Activated CD8-positive, alpha-beta memory T cell treated with anti-CD3 and anti-CD28 coated beads for 48 hours (primary cell): ENCODE results near the gene NOG.

ENCODE experiments used
- DNase-seq, 3 experiments: peaks; one replicate each; pipeline ENCODE4 v3.0.0-alpha.2; 2020; ENCODE audit warnings: low read depth in 2 of 3, low spot score in 2 of 3

NOG gene

DNA sequence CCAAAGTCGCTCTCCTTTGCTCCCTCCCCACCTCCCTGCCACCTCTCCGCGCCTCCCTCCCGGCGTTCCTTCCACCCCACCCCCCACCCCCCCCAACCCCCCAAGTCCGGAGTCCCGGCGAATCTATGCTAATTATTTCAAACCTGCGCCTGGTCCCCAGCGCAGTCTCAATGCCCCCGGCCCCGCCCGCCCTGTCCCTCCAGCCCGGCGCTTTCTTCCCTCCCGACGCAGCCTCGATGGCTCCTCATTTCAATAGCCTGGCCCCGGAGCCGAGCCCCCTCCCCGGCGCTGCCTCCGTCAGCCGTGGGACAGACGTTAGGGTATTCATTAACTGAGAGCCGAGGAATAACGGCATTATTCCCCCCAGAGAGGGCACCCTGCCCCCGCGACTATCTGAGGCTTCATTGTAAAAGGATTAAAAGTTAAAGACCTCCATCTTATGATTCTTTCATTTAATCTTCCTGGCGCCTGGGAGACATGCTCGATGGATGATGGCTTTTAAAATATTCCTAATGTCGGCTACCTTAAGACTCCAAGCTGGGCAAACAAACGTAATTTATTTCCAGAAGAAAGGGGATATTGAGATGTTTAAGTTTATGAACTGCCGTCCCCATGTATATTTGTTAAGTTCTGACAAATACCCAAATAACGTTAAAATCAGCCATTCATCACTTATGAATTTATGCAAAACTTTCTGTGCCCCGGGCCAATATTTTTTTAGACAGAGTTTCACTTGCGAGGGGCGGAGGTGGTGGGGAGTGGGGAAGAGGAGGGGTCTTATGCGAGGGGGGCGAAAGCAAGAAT lies 3.4 kb downstream of the NOG start:
- no peak for DNase-seq

DNA sequence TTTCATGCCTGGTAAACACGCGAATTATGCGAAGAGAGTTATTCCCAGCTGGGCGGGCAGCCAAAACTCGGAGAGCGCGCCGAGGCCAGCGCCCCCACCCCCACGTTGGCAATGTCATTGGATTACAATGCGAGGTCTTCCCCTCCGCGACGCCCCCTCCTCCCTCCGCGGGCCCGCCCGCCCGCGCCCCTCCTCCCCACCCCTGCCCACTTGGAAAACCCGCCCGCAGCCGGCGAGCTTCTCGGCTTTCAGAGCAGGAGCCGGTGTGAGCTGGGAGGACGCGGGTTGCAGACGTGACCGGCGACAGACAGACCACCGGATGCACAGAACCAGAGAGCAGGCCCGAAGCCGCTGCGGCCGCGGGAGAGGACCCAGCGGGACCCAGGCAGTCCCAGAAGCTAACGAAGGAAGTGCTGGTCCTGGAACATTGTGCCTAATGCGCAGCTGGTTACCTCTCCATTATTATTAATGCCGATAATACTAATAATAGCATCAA lies 4.0 kb downstream of the NOG start:
- no peak for DNase-seq

DNA sequence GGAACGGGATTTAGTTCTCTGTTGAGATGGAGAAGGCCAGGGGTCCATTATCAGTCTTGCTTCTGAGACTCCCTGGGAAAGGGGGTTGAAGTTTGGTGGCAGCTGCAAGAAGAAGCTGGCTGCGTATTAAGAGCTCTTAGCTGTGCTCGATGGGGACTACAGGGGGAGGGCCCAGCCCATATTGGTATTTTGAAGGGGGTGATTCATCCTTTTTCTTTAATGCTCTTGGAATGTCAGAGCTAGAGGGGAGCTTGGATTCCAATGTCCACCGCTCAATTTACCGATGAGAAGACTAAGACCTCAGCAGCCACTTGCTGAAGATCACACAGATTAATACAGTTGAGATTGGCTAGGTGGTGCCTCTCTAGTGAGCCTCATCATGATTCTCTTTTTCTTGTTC lies 5.0 kb downstream of the NOG start:
- DNase-seq: no peak

DNA sequence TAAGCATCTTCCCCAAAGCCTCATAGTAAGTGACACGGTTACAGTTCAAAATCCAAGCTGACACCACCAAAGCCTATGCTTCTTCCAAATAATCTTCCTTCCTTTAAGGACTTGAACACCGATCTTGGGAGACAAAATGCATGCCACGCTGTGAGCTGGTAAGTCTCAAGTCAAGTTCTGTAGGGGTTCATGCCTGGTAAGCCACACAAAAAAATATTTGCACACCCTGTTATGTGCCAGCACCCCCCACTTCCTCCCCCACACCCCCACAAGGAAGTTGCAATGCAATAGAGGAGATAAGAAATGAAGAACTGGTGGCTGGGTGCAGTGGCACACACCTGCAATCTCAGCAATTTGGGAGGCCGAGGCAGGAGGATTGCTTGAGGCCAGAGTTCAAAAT lies 5.6 kb downstream of the NOG start:
- no peak for DNase-seq

- DNase-seq: no peak
These were observed 6.1 kb downstream of the NOG start for GRCh38 chr17:56599566-56599965.

DNA sequence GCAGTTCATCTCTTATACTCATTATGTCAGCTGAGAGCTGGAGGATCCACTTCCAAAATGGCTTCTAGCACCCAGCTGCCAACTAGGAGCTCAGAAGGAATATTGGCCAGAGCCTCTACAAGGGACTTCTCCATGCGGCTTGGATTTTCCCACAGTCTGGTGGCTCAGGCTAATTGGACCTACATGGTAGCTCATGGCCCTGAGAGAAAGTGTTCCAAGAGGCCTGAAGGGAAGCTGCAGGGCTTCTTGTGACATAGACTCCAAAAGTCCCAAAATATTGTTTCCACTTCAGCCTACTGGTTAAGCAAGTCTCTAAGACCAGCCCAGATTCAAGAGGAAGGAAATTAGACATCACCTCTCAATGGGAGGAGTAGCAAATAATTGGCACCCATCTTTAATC lies 6.8 kb downstream of the NOG start:
- DNase-seq: no peak

- no peak for DNase-seq
These were observed 8.1 kb downstream of the NOG start for GRCh38 chr17:56601591-56601990.

DNA sequence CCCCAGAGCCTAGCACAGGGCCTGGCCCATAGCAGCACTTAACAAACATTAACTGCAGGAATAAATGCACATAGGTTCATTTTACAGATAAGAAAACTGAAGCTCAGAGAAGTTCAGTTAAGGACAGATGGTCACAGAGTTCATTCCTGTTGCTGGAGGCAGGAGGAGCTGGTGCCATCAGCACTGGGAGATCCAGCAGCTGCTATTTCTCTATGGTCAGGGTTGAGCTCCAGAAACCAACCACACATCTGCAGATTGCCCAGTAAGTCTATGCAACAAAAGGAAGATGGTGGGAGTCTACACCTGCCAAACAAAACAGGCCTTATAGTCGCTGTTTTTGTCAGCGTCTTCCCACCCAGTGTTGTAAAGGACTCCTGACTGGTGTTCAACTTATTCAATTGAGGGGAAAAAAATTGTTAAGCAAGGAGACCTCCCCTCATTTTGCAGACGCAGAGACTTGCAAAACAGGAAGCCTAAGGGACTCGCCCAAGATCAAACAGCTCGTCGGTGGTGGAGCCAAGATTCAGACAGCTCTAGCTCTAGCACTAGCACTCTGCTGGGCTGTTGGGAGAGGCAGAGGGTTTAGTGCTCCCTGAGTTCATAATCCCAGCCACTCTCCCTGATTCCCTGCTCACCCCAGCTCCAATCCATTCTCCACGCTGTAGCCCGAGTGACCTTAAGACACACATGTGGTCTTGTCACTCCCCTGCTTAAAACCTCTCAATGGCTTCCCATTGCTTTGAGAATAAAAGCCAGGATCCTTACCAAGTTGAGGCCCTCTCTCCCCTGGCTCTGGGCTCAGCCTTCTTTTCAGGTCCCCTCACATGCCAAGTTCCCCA lies 9.0 kb downstream of the NOG start:
- no peak for DNase-seq

DNA sequence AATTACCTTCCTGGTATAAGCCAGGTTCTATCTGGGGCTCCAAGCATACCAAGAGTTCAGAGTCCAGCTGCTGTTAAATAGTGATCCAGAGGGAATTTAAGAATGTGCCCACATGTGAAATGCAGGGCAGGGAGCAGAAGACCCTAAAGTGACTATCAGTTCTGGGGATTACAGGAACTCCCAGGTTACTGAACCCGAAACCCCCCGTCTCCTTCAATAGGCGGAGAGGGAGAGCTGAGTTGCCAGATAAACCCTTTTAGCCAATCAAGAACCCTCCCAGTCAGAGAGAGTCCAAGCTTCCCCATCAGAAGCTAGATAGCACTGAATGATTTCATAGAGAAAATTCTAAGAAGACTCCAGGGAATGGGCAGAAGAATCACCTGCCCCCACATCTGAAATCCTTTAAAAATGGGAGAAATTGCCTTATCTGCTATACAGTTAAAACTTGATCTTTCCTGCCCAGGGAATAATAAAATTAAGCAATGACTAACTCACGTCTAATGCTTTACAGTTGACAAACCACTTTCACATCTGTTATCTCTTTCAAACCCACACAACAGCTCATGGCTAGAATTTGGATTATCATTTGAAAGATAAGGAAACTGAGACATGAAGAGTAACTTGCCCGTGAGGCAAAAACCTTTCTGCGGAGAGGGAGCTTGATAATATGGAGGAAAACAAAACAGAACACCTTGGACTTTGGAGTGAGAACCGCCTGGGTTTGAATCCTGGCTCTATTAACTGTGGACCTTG lies 10.2 kb downstream of the NOG start:
- no peak for DNase-seq

DNA sequence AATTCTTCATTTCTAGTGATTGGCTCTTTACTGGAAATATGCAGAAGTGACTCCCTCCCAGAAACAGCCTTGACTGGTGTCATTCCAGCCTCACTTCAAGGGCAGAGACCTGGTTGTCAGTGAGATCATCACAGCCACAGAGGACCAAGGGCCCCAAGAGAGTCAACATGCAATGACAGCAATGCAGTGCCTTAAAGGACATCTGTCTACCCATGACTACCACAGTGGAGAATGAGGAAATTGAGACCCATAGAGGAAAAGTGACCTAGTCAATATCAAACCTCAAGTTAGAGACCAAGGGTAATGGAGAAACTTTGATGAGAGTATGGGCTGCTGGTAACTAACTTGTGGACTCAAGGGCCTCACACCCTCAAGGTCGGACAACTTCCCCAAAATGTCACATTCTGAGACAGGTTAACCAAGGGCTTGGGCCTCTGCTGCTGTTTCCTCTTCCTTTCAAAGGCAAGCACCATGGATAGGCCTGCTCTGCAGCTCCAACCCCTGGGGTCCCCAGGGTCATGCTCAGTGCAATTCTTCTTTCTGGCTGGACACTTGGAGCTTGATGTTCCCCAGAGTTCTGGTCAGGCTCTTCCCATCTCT lies 11.3 kb downstream of the NOG start:
- DNase-seq: no peak

GRCh38 chr17:56608944-56609343 lies 15.4 kb downstream of the NOG start:
- DNase-seq: no peak

GRCh38 chr17:56610321-56610720 lies 16.8 kb downstream of the NOG start:
- DNase-seq: no peak

- no peak for DNase-seq
These were observed 19.6 kb downstream of the NOG start for GRCh38 chr17:56613131-56613530.

DNA sequence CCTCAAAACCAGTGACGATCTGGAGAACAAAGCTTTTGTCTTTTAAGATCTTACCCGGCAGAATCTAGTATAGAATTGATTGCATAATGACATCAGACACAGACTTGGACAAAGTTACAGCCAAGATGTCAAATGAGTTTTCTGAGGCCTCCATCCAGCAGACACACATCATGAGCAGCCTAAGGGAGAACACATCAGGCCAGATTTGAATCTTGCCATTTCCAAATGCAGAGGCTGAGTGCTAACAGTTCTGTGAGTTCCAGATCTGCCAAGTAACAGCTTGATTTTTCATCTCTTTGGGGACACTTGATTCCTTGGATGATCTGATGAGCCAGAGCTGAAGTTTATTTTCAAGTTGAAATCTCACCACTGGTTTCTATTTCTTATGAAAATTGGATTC lies 21.0 kb downstream of the NOG start:
- no peak for DNase-seq

GRCh38 chr17:56616239-56616638 lies 22.7 kb downstream of the NOG start:
- DNase-seq: no peak

GRCh38 chr17:56623383-56623782 lies 29.9 kb downstream of the NOG start:
- no peak for DNase-seq

DNA sequence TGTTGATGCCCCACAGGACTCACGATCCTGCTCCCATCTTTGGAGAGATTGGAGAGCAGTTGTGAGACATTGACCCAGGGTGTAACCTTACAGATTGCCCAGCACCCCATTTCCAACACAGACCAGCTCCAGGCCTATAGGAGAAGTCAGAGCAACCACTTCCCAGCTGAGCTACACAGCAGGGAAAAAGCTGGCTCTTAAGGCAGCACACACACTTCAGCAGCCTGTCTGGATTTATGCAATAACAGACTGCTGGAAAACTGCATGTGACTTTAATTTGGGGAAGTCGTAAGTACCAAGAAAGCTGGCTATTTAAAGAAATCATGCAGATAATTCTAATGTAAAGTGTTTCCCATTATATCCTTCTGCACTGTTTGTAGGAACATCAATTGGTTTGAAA lies 30.8 kb downstream of the NOG start:
- DNase-seq: no peak

- no peak for DNase-seq
These were observed 31.4 kb downstream of the NOG start for GRCh38 chr17:56624912-56625311.

- DNase-seq: no peak
These were observed 36.1 kb downstream of the NOG start for GRCh38 chr17:56629531-56630075.

- no peak for DNase-seq
These were observed 36.7 kb downstream of the NOG start for GRCh38 chr17:56630202-56630601.

DNA sequence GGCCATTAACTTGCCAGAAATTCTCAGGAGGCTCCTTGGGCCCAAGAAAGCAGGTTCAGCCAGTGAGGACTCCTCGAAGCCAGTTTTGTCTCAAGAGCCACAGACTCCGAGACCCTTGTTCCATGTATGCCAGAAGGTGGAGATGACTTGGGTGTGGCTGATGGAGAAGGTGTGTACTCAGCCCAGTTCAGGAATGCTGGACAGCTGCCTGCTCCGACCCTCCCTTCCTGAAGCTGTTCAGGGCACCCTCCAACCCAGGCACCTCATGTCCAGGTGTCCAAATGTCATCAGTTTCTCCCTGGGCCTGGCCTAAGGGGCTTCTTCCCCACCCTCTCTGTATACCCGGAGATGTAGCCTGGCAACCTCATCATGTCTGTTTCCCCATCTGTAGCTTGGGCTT lies 40.2 kb downstream of the NOG start:
- no peak for DNase-seq
